RWPE1 (cell line): Measurements from ENCODE around the gene RARA.

ENCODE experiments used
- CTCF ChIA-PET: fragments of 350-600 bp; sonication (Branson Sonifier 250); formaldehyde crosslinking; extraction: SDS; loops from one replicate; lab custom pipeline; 2021; lab: Yijun Ruan, JAX
- POLR2A ChIA-PET: fragments of 400-600 bp; formaldehyde crosslinking; extraction: SDS; loops from one replicate; lab custom pipeline; 2020; ENCODE audit warnings: antibody characterized with exemption; ENCODE audit not compliant: low non-redundant PET; lab: Yijun Ruan, JAX
- DNase-seq: peaks from one replicate; pipeline ENCODE4 v3.0.0; 2012; ENCODE audit warnings: low spot score
- H3K27ac ChIP-seq: fragments of 450-650 bp; 2 replicates; pipeline ENCODE4 v1.5.1; 2017
- TF ChIP-seq, protein P1 (sequence below): fragments of 450-650 bp; conservative IDR thresholded peaks from 2 replicates; pipeline ENCODE4 v1.5.1; 2017; ENCODE audit warnings: low read depth, mild to moderate bottlenecking

The RARA gene

DNA sequence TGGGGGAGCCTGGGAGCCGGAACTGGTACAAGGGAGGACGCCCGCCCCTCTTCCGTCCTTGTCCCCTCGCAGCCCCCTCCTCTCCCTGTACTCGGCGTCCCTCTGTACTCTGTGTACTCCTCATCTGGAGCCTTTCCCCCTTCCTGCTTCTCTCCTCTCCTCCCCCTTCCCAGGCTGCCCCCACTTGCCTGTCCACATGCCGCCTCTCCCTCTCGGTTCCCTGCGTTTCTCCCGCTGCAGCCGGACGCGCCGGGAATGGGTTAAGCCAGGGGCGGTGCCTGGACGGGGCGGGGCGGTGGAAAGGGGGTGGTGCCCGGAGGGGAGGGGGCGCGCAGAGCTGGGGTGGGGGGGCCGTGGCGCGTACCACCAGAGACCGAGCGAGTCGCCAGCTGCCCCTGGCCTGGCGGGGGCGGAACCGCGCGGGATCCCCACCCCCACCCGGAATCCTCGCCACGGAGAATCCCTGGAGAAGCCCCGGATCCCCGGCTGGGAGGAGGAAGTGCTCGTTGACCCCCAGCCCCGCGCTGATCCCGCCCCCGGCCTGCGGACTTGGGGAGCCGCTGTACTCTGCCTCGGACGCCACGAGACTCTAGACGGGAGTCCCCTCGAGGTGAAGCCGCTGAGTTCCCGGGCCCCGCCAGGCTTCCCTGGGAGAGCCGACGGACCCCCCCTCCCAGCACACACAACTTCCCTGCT lies 33.0 kb downstream of the RARA start:
- POLR2A ChIA-PET, result no interaction called here
- DNase-seq, result peak; percentile 71
- TF ChIP-seq, protein P1, sequence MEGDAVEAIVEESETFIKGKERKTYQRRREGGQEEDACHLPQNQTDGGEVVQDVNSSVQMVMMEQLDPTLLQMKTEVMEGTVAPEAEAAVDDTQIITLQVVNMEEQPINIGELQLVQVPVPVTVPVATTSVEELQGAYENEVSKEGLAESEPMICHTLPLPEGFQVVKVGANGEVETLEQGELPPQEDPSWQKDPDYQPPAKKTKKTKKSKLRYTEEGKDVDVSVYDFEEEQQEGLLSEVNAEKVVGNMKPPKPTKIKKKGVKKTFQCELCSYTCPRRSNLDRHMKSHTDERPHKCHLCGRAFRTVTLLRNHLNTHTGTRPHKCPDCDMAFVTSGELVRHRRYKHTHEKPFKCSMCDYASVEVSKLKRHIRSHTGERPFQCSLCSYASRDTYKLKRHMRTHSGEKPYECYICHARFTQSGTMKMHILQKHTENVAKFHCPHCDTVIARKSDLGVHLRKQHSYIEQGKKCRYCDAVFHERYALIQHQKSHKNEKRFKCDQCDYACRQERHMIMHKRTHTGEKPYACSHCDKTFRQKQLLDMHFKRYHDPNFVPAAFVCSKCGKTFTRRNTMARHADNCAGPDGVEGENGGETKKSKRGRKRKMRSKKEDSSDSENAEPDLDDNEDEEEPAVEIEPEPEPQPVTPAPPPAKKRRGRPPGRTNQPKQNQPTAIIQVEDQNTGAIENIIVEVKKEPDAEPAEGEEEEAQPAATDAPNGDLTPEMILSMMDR, result no peak
- H3K27ac ChIP-seq, result peak overlapping the region; percentile 96
- CTCF ChIA-PET, result interaction anchor here (0.7 kb wide), 1 partner anchor 23 kb away, joined by 3 read pairs; the partner anchor contains the start of gene GJD3

DNA sequence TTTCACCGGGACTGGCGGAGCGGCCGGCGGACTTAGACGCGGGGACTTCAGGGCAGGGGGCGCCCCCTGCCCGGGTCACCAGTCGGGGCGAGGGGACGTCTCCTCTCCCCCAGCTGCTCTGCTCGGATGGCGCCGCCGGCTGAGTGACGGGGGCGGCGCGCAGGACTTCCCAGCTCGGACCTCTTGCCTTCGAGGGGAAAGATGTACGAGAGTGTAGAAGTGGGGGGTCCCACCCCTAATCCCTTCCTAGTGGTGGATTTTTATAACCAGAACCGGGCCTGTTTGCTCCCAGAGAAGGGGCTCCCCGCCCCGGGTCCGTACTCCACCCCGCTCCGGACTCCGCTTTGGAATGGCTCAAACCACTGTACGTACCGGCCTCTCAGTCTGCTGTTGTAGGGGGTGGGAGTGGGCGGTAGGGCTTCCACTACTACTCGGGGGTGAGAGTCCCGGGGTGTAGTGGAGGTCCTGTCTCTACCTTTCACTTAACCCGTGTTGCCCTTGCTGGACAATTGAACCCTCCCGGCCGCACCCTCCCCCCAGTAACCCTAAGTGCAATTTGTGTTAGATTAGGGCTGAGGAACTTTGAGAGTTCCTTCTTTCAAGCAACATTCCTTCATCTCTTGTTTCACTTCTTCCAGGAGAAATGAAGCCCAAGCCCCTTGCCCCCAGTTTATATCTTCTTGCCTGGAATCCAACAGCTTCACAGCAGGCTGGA lies 33.7 kb downstream of the RARA start:
- TF ChIP-seq, protein P1, result no peak
- DNase-seq, result no peak
- CTCF ChIA-PET, result interaction anchor here (0.7 to 1.2 kb wide), 4 partner anchors 22 to 151 kb away, joined by 3 to 7 read pairs (median 3); partner anchors contain the start of gene GJD3
- H3K27ac ChIP-seq, result peak overlapping the region; percentile 96
- POLR2A ChIA-PET, result no interaction called here

DNA sequence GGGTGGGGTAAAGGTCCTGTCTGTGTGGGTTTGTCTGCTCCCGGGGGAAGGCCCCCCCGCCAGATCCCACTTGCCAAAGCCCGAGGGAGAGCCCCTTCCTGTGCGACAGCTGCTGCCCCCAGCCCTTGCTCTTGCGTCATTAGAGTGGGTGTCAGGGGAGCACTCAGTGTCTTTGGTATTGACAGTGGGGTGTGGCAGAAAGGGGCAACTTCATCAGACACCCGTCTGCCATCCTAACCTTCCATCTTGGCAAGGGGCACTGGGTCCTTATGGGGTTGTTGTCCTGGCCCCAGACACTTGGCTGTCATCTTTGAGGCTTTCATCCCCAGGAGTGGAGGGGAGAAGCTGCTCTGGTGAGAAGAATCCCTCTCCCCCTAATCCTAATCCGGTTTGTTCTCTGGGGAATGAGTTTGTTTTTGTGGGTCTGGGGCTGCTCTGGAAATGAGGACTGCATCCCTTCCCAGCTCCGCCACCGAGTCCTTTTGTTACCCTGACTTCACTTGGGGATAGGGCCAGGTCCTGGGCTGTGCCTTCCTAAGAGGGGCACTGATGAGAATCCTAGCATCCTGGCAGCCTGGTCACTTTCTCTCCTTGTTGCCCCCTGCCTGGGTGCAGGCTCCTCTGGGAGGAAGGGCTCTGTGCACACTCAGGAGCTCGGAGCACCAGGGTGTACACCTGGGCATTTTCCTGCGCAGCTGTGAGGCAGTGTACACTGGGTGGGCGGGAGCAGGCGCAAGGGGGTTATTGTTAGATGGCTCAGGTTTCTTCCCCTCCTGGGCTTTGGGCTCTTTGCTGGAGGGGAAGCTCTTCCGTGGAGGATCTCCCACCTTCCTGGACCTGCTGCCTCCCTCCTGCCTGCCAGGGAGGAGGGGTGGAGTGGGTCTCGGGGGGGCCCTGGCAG lies 34.5 kb downstream of the RARA start:
- peak overlapping the region; percentile 96 for H3K27ac ChIP-seq
- CTCF ChIA-PET, result interaction anchor here (0.7 to 1.2 kb wide), 4 partner anchors 11 to 152 kb away, joined by 3 to 7 read pairs (median 3); no protein-coding TSS in a partner anchor
- TF ChIP-seq, protein P1, result no peak
- DNase-seq, result no peak
- POLR2A ChIA-PET, result no interaction called here

DNA sequence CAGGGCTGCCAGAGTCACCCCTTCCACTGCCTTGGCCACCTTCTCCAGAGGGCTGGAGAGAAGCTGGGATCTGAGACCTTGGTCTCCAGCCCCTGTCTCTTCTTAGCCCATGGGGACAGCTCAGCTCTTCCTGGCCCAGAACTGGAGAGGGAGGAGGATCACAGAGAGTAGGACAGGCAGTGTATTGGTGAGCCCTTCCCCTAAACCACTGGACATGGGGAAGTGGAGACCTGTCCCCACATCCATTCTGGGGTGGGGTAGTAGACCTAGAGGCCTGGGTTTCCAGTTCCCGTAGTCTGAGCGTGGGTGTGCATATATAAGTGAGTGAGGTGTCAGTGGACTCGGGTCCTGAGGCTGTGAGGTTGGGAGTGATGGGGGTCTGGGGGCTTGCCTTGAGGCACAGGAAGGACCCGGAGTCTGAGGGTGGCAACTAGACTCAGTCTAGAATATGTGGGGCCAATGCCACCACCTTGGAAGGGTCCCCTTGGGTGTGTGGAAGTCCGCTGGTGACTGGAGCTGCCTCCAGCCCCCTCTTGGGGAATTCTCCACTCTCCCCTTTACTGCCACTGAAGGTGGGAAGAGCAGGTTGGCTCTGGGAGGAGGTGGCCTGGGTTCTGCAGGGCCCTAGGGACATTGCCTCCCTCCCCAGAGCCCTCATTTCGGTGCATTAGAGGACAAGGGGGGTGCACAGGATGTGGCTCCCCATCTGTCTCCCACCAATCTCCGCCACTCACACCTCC lies 35.6 kb downstream of the RARA start:
- TF ChIP-seq, protein P1, result no peak
- H3K27ac ChIP-seq, result peak overlapping the region; percentile 96
- no peak for DNase-seq
- CTCF ChIA-PET, result interaction anchor here (0.6 to 1.5 kb wide), 7 partner anchors 9 to 173 kb away, joined by 3 to 6 read pairs (median 4); no protein-coding TSS in a partner anchor
- POLR2A ChIA-PET, result no interaction called here

DNA sequence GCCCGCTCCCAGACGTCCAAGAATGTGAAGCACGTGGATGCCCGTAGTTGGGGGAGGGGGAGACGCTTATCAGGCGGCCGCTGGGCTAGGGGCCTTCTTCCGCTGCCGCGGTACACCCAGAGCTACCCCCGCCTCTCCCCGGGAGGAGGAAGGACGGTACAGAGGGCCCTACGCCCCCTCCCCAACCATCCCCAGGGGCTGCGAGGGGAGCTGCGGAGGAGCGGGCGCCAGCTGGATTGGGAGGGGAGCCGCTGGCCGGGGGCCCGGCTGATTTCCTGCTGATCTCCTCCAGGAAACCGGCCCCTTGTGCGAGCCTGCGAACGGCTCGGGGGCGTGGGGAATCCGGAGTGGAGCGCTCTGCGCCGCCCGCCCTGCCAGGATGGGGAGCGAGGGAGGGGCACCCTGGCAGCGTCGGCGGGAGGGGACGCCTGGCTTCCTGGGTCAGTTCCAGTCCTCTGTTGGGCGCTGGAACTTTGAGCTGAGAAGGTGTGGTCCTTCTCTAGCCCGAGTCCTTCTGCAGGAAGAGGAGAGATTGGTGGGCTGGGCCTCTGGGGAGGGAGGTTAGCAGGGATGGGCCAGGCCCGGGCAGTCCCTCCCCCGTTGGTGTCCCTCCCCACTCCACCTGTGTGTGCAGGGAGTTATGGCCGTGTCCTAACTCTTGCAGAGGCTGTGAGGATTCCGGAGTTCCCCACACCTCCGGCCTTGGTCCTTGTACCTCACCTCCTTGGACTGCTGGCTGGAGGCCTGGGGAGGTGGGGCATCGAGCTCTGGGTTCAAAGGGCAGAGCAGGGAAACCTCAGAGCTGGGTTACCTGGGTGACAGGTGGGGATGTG lies 36.4 kb downstream of the RARA start:
- peak overlapping the region; percentile 96 for H3K27ac ChIP-seq
- TF ChIP-seq, protein P1, result no peak
- ChIA-PET CTCF (interaction anchor here (0.5 to 1.5 kb wide), 8 partner anchors 8 to 248 kb away, joined by 3 to 6 read pairs (median 4); no protein-coding TSS in a partner anchor), POLR2A (no interaction called here)
- DNase-seq, result peak; percentile 76
